ENCODE measurements around the gene KLHL25.

DNA sequence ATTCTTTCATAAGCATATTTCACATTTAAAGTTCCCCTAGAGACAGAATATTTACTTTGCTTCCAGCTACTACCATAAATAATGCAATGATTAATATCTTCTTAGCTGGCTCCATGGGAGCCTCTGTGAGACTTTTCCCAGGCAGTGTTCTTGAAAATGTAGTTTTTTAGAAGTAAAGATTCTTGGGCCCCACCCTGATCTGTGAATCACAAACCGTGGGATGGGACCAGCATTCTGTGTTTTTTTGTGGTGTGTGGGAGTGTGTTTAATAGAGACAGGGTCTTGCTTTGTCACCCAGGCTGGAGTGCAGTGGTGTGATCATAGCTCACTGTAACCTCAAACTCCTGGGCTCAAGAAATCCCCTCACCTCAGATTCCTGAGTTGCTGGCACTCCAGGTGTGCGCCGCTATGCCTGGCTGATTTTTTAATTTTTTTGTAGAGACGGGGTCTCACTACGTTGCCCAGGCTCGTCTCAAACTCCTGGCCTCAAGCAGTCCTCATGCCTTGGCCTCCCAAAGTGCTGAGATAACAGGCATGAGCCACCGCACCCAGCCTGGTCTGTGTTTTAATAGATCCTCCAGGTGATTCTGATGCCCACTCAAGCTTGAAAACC, 83.0 kb downstream of the KLHL25 start:
- no peak for TF ChIP-seq POLR2A (IDR thresholded peaks at IDR 0.05)
- TF ChIP-seq, protein P1, sequence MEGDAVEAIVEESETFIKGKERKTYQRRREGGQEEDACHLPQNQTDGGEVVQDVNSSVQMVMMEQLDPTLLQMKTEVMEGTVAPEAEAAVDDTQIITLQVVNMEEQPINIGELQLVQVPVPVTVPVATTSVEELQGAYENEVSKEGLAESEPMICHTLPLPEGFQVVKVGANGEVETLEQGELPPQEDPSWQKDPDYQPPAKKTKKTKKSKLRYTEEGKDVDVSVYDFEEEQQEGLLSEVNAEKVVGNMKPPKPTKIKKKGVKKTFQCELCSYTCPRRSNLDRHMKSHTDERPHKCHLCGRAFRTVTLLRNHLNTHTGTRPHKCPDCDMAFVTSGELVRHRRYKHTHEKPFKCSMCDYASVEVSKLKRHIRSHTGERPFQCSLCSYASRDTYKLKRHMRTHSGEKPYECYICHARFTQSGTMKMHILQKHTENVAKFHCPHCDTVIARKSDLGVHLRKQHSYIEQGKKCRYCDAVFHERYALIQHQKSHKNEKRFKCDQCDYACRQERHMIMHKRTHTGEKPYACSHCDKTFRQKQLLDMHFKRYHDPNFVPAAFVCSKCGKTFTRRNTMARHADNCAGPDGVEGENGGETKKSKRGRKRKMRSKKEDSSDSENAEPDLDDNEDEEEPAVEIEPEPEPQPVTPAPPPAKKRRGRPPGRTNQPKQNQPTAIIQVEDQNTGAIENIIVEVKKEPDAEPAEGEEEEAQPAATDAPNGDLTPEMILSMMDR (IDR thresholded peaks at IDR 0.05) = no peak
